ENCODE data around the gene LCNL1.

- TF ChIP-seq SMC3 (IDR thresholded peaks at IDR 0.05; ENCODE audit: borderline replicate concordance, low read length) = no peak
- TF ChIP-seq, protein P1, sequence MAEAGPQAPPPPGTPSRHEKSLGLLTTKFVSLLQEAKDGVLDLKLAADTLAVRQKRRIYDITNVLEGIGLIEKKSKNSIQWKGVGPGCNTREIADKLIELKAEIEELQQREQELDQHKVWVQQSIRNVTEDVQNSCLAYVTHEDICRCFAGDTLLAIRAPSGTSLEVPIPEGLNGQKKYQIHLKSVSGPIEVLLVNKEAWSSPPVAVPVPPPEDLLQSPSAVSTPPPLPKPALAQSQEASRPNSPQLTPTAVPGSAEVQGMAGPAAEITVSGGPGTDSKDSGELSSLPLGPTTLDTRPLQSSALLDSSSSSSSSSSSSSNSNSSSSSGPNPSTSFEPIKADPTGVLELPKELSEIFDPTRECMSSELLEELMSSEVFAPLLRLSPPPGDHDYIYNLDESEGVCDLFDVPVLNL (IDR thresholded peaks at IDR 0.05; ENCODE audit: low read depth, low read length) = no peak
- no peak for TF ChIP-seq CTCF (IDR thresholded peaks at IDR 0.05 in 2 of 3, conservative IDR thresholded peaks at IDR 0.05 in 1 of 3; ENCODE audit: control insufficient read depth in 2 of 3, extremely low read depth in 1 of 3, insufficient read depth in 1 of 3, low read depth in 3 of 3, low read length in 3 of 3)
- no peak for TF ChIP-seq BACH1 (IDR thresholded peaks at IDR 0.05; ENCODE audit: borderline replicate concordance)
These were observed 35.5 kb upstream of the LCNL1 start for GRCh38 chr9:136947028-136947891.
